ENCODE measurements around the gene PIWIL4. TPM values are rescaled to one million over a fixed set of nuclear protein-coding genes. Genes with fewer than 3 reads are reported as not detected.
A peak's percentile ranks its signal among the peaks of the same experiment; 100 is the strongest.
"Not testable (repeated sequence)": the region's sequence is repeated elsewhere in the genome, so short reads cannot be mapped to it uniquely, and the experiment has no call there.

PIWIL4 gene
- total RNA-seq, 1 experiment from 2014 or later, result not detected

- no peak overlapping the region for H2BK20ac ChIP-seq (ENCODE audit: low read depth, low read length, poor library complexity, severe bottlenecking)
- no peak overlapping the region for H2BK15ac ChIP-seq (ENCODE audit: low read depth, low read length)
- no CpG with 5 or more reads among the region's 8 CpGs for WGBS (ENCODE audit: extremely low coverage, insufficient read length, low lambda C conversion rate)
- H3K4me1 ChIP-seq (ENCODE audit: insufficient read depth, low read length), result peaks cover 7% of the 10 kb centered on the region; the same call in 1 of the 2 replicates
- no peak overlapping the region for H3K4me3 Mint-ChIP-seq
- no peak overlapping the region for H3K9ac ChIP-seq (ENCODE audit: extremely low read depth, insufficient read length, low read length)
- H3K79me1 ChIP-seq (ENCODE audit: insufficient read depth, low read depth, low read length, poor library complexity, severe bottlenecking), result no peaks in the 10 kb centered on the region
- H3K79me2 ChIP-seq (ENCODE audit: insufficient read depth, low read length), result no peaks in the 10 kb centered on the region; the same call in 1 of the 2 replicates
- no peak overlapping the region for H2BK5ac ChIP-seq (ENCODE audit: insufficient read length, low read length)
- no peak overlapping the region for H2BK120ac ChIP-seq (ENCODE audit: low read depth, low read length, poor library complexity, severe bottlenecking)
- no peaks in the 10 kb centered on the region for H3K9me3 ChIP-seq (ENCODE audit: control insufficient read depth, low read depth, low read length)
- H2BK12ac ChIP-seq (ENCODE audit: insufficient read length, low read depth, low read length), result no peak overlapping the region
- H4K91ac ChIP-seq (ENCODE audit: insufficient read length, low read depth, low read length), result no peak overlapping the region
- peaks cover 19 to 48% of the 10 kb centered on the region in 2 experiments for H3K4me1 Mint-ChIP-seq
- no peak overlapping the region for H3K18ac ChIP-seq (ENCODE audit: insufficient read length, low read depth, low read length)
- H3K4me2 ChIP-seq (ENCODE audit: insufficient read depth, insufficient read length, low read length), result peak overlapping the region; percentile 8
- no peak overlapping the region for H2AFZ ChIP-seq (ENCODE audit: low read length)
- H3K27me3 Mint-ChIP-seq (ENCODE audit: low read depth), result peaks cover 2% of the 10 kb centered on the region; the same call in 1 of the 2 replicates
- H3K27ac ChIP-seq (ENCODE audit: insufficient read length, low read depth, low read length), result peak overlapping the region; percentile 6
- no peaks in the 10 kb centered on the region; a peak in 2 of 7 replicates for H3K36me3 Mint-ChIP-seq (ENCODE audit: insufficient read depth in 1 of 3, low read depth in 3 of 3)
- DNase-seq, result no peak
- no peak overlapping the region for H3K56ac ChIP-seq (ENCODE audit: insufficient read length, low read depth, low read length)
- no peak overlapping the region for H3T11ph ChIP-seq (ENCODE audit: low read length)
- no peaks in the 10 kb centered on the region for H4K20me1 ChIP-seq (ENCODE audit: control insufficient read depth, insufficient read depth, insufficient read length)
- H3K27me3 ChIP-seq (ENCODE audit: insufficient read depth, low read length), result no peaks in the 10 kb centered on the region
- H3K27ac Mint-ChIP-seq, result no peak overlapping the region; a peak in 1 of 7 replicates
- H3K23me2 ChIP-seq (ENCODE audit: insufficient read length, low read depth, low read length, poor library complexity, severe bottlenecking), result no peaks in the 10 kb centered on the region
- H3K23ac ChIP-seq (ENCODE audit: insufficient read length, low read depth, low read length), result no peak overlapping the region
- no peak overlapping the region; the same call in 1 of the 2 replicates for H3K4ac ChIP-seq (ENCODE audit: low read depth, low read length)
- TF ChIP-seq, protein P1, sequence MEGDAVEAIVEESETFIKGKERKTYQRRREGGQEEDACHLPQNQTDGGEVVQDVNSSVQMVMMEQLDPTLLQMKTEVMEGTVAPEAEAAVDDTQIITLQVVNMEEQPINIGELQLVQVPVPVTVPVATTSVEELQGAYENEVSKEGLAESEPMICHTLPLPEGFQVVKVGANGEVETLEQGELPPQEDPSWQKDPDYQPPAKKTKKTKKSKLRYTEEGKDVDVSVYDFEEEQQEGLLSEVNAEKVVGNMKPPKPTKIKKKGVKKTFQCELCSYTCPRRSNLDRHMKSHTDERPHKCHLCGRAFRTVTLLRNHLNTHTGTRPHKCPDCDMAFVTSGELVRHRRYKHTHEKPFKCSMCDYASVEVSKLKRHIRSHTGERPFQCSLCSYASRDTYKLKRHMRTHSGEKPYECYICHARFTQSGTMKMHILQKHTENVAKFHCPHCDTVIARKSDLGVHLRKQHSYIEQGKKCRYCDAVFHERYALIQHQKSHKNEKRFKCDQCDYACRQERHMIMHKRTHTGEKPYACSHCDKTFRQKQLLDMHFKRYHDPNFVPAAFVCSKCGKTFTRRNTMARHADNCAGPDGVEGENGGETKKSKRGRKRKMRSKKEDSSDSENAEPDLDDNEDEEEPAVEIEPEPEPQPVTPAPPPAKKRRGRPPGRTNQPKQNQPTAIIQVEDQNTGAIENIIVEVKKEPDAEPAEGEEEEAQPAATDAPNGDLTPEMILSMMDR (conservative IDR thresholded peaks at IDR 0.05), result no peak
- no peaks in the 10 kb centered on the region for H3K9me3 Mint-ChIP-seq
- no peak overlapping the region for H2AK5ac ChIP-seq (ENCODE audit: insufficient read length, low read length)
- no peak overlapping the region for H4K5ac ChIP-seq (ENCODE audit: insufficient read length, low read depth, low read length)
- H4K8ac ChIP-seq (replicated peaks; ENCODE audit: insufficient read length, low read depth, low read length), result no peak overlapping the region
- H3K14ac ChIP-seq (ENCODE audit: insufficient read depth, low read length), result no peak overlapping the region
Observed at GRCh38 chr11:94641167-94641761, 74.1 kb downstream of the PIWIL4 start.

GRCh38 chr11:94643186-94643585 is 76.0 kb downstream of the PIWIL4 start:
- not testable (repeated sequence) for H2AFZ ChIP-seq (ENCODE audit: low read length); H3K27ac ChIP-seq (ENCODE audit: insufficient read length, low read depth, low read length); H2BK20ac ChIP-seq (ENCODE audit: low read depth, low read length, poor library complexity, severe bottlenecking); H3T11ph ChIP-seq (ENCODE audit: low read length); H3K36me3 Mint-ChIP-seq (ENCODE audit: insufficient read depth in 1 of 3, low read depth in 3 of 3); H2BK120ac ChIP-seq (ENCODE audit: low read depth, low read length, poor library complexity, severe bottlenecking); H3K79me2 ChIP-seq (ENCODE audit: insufficient read depth, low read length); H3K4me2 ChIP-seq (ENCODE audit: insufficient read depth, insufficient read length, low read length); H4K8ac ChIP-seq (replicated peaks; ENCODE audit: insufficient read length, low read depth, low read length); H3K56ac ChIP-seq (ENCODE audit: insufficient read length, low read depth, low read length); H3K27me3 Mint-ChIP-seq (ENCODE audit: low read depth); H4K91ac ChIP-seq (ENCODE audit: insufficient read length, low read depth, low read length); H3K18ac ChIP-seq (ENCODE audit: insufficient read length, low read depth, low read length); H2BK5ac ChIP-seq (ENCODE audit: insufficient read length, low read length); H3K23ac ChIP-seq (ENCODE audit: insufficient read length, low read depth, low read length); H3K4me1 ChIP-seq (ENCODE audit: insufficient read depth, low read length); H3K9me3 Mint-ChIP-seq; H4K5ac ChIP-seq (ENCODE audit: insufficient read length, low read depth, low read length); H3K23me2 ChIP-seq (ENCODE audit: insufficient read length, low read depth, low read length, poor library complexity, severe bottlenecking); H2BK15ac ChIP-seq (ENCODE audit: low read depth, low read length); H3K9me3 ChIP-seq (ENCODE audit: control insufficient read depth, low read depth, low read length); H3K14ac ChIP-seq (ENCODE audit: insufficient read depth, low read length); DNase-seq; H3K4ac ChIP-seq (ENCODE audit: low read depth, low read length); H3K79me1 ChIP-seq (ENCODE audit: insufficient read depth, low read depth, low read length, poor library complexity, severe bottlenecking); H2BK12ac ChIP-seq (ENCODE audit: insufficient read length, low read depth, low read length); H3K27me3 ChIP-seq (ENCODE audit: insufficient read depth, low read length); H4K20me1 ChIP-seq (ENCODE audit: control insufficient read depth, insufficient read depth, insufficient read length); H2AK5ac ChIP-seq (ENCODE audit: insufficient read length, low read length)
- Mint-ChIP-seq H3K27ac (peak overlapping the region in 2 of 3 experiments; percentile 12 to 21; a peak in 2 of 7 replicates), H3K4me3 (peak overlapping the region; percentile 18 to 47; a peak in 2 of 5 replicates), H3K4me1 (peaks cover 39 to 64% of the 10 kb centered on the region in 2 experiments)
- WGBS (ENCODE audit: extremely low coverage, insufficient read length, low lambda C conversion rate), result no CpG with 5 or more reads among the region's 8 CpGs
- H3K9ac ChIP-seq (ENCODE audit: extremely low read depth, insufficient read length, low read length), result peak overlapping the region; percentile 47
